Endothelial cell of umbilical vein (primary cell): Measurements from ENCODE around the gene CCT4. TPM values are rescaled to one million over a fixed set of nuclear protein-coding genes. Genes with fewer than 3 reads are reported as not detected.

Experiments used
- BruUV-seq: library from RNA; stranded (reverse); fragments of 400-500 nt; replicated peaks from 2 replicates; lab custom pipeline; 2021; lab: Mats Ljungman, UMichigan
- CTCF ChIA-PET: fragments of 300-600, 350-600 bp; sonication (Branson Sonifier 250); formaldehyde crosslinking; loops from one replicate; lab custom pipeline; 2021; ENCODE audit warnings: antibody characterized with exemption, inconsistent platforms; lab: Charles Lee
- POLR2A ChIA-PET: fragments of 300-600, 350-600 bp; sonication (Branson Sonifier 250); formaldehyde crosslinking; loops from one replicate; lab custom pipeline; 2021; ENCODE audit warnings: antibody characterized with exemption, inconsistent platforms; lab: Charles Lee
- DNase-seq: peaks from one replicate; pipeline ENCODE4 v3.0.0-alpha.2; 2011; ENCODE audit warnings: low read depth, low spot score
- FAIRE-seq: peaks from 2 replicates; lab custom pipeline; 2011; peaks lifted over from hg19 to GRCh38; lab: Jason Lieb, UNC
- H2AFZ ChIP-seq: 2 replicates; pipeline ENCODE4 v1.6.0; 2012; ENCODE audit warnings: low read depth, low read length, control low read depth, inconsistent platforms
- H3K27ac ChIP-seq: 2 replicates; pipeline ENCODE4 v1.5.1; 2011; ENCODE audit warnings: low read depth, mild to moderate bottlenecking, control low read depth, low read length, moderate library complexity; ENCODE audit not compliant: insufficient read depth
- H3K27me3 ChIP-seq, 2 experiments: 2 replicates each; pipeline versions ENCODE4 v1.6.0 to v1.6.1; 2011; ENCODE audit warnings: low read length in 2 of 2, mixed read lengths in 1 of 2; ENCODE audit not compliant: control insufficient read depth in 2 of 2, insufficient read depth in 2 of 2
- H3K36me3 ChIP-seq, 2 experiments: 2 replicates in 1 of 2; 3 replicates in 1 of 2; pipeline ENCODE4 v1.5.1; 2011; ENCODE audit warnings: low read length in 2 of 2, mild to moderate bottlenecking in 1 of 2, moderate library complexity in 1 of 2; ENCODE audit not compliant: control insufficient read depth in 2 of 2, insufficient read depth in 2 of 2; ENCODE audit errors: extremely low read depth in 1 of 2
- H3K4me1 ChIP-seq: 3 replicates; pipeline ENCODE4 v1.5.1; 2011; ENCODE audit warnings: mild to moderate bottlenecking, low read length; ENCODE audit not compliant: control insufficient read depth, insufficient read depth; ENCODE audit errors: extremely low read depth
- H3K4me2 ChIP-seq: 2 replicates; pipeline ENCODE4 v1.6.1; 2011; ENCODE audit warnings: low read length, control low read depth, mixed read lengths; ENCODE audit not compliant: insufficient read depth
- H3K4me3 ChIP-seq, 3 experiments: fragments of 200-600 bp in 1 of 3; sonication (generic), shearing (Covaris generic) in 1 of 3; replicated peaks in 1 of 3; 2 replicates each; pipeline ENCODE4 v1.5.1; 2011 to 2016; ENCODE audit warnings: control low read depth in 3 of 3, low read length in 3 of 3, mild to moderate bottlenecking in 2 of 3, inconsistent platforms in 1 of 3, low read depth in 1 of 3, moderate library complexity in 1 of 3; ENCODE audit not compliant: insufficient read depth in 1 of 3
- H3K79me2 ChIP-seq: 2 replicates; pipeline ENCODE4 v1.6.0; 2012; ENCODE audit warnings: low read length, inconsistent platforms; ENCODE audit not compliant: control insufficient read depth, insufficient read depth
- H3K9ac ChIP-seq: replicated peaks from 2 replicates; pipeline ENCODE3; 2011; ENCODE audit warnings: low read length, control low read depth; ENCODE audit not compliant: insufficient read depth; ENCODE audit errors: extremely low read depth
- H3K9me1 ChIP-seq: replicated peaks from 3 replicates; pipeline ENCODE4 v1.6.0; 2011; ENCODE audit warnings: mild to moderate bottlenecking, low read length; ENCODE audit not compliant: control insufficient read depth, insufficient read depth; ENCODE audit errors: extremely low read depth
- H3K9me3 ChIP-seq: replicated peaks from 2 replicates; pipeline ENCODE4 v1.5.1; 2012; ENCODE audit warnings: low read length, inconsistent platforms; ENCODE audit not compliant: control insufficient read depth, insufficient read depth
- H4K20me1 ChIP-seq: replicated peaks from 2 replicates; pipeline ENCODE3; 2011; ENCODE audit warnings: mild to moderate bottlenecking, low read length; ENCODE audit not compliant: control insufficient read depth, insufficient read depth; ENCODE audit errors: extremely low read depth
- CTCF ChIP-seq, 2 donors: IDR thresholded peaks; 1 replicate in 1 of 2; 2 replicates in 1 of 2; pipeline ENCODE4 v1.5.1; 2011; ENCODE audit warnings: low read length in 2 of 2, mild to moderate bottlenecking in 2 of 2, moderate library complexity in 2 of 2, control low read depth in 1 of 2, inconsistent platforms in 1 of 2, low read depth in 1 of 2; ENCODE audit not compliant: insufficient read depth in 1 of 2; ENCODE audit errors: extremely low read depth in 1 of 2
- EZH2 ChIP-seq: IDR thresholded peaks from 2 replicates; pipeline ENCODE4 v1.6.1; 2012; ENCODE audit warnings: borderline replicate concordance, low read depth, mild to moderate bottlenecking, moderate library complexity, low read length, inconsistent platforms; ENCODE audit not compliant: severe bottlenecking
- FOS ChIP-seq: IDR thresholded peaks from 2 replicates; pipeline ENCODE4 v1.6.1; 2011; ENCODE audit warnings: mild to moderate bottlenecking, low read length, moderate library complexity, borderline replicate concordance; ENCODE audit not compliant: insufficient read depth
- GATA2 ChIP-seq: IDR thresholded peaks from 2 replicates; pipeline ENCODE4 v1.7.0; 2011; ENCODE audit warnings: low read depth, mild to moderate bottlenecking, moderate library complexity, mixed read lengths, low read length; ENCODE audit not compliant: insufficient read length, insufficient read depth
- JUN ChIP-seq: IDR thresholded peaks from 2 replicates; pipeline ENCODE4 v1.6.1; 2011; ENCODE audit warnings: borderline replicate concordance, low read depth; ENCODE audit not compliant: insufficient read length, insufficient read depth
- MAX ChIP-seq: IDR thresholded peaks from 2 replicates; pipeline ENCODE4 v1.6.1; 2011; ENCODE audit not compliant: insufficient read depth, insufficient read length
- MYC ChIP-seq: IDR thresholded peaks from one replicate; pipeline ENCODE4 v1.6.1; 2011; ENCODE audit warnings: mild to moderate bottlenecking, low read depth, low read length
- POLR2A ChIP-seq: IDR thresholded peaks from 2 replicates; pipeline ENCODE4 v1.6.1; 2012; ENCODE audit warnings: low read depth, mild to moderate bottlenecking, control low read depth, low read length
- POLR2AphosphoS5 ChIP-seq: IDR thresholded peaks from 2 replicates; pipeline ENCODE4 v1.6.1; 2012; ENCODE audit warnings: low read depth, mild to moderate bottlenecking, control low read depth, low read length, moderate library complexity; ENCODE audit not compliant: insufficient read depth
- dilution Hi-C: fragments of 300-500 bp; cut with MboI; formaldehyde crosslinking; loops from one replicate; pipeline ENCODE4 v1.15.0; 2019; ENCODE audit warnings: low sequenced_read_pairs; ENCODE audit not compliant: extremely low pct_ligation_motif_present
- intact Hi-C: fragments of 100-400 bp; cut with micrococcal nuclease; formaldehyde crosslinking; loops from one replicate; pipeline ENCODE4 v1.10.0; 2022
- polyA plus RNA-seq, 4 experiments: library from polyadenylated mRNA; depleted of rRNA in 3 of 4; stranded (reverse) in 3 of 4; unstranded in 1 of 4; fragments of >200 nt; gene quantifications; 2 replicates each; pipeline versions ENCODE4 v1.2.1 to v1.2.3, GENCODE V29; 2011 to 2012; ENCODE audit warnings: missing spikeins in 1 of 4
- total RNA-seq: library from RNA; stranded (reverse); gene quantifications from 2 replicates; pipeline ENCODE4 v1.2.3, GENCODE V29; 2021

CCT4 gene
- total and polyA plus RNA-seq, 2 donors (not counting 3 experiments of a cell fraction or from before 2014, with no cell fraction given): 78.5 to 220 TPM

GRCh38 chr2:61877571-61878245 lies 10.7 kb downstream of the CCT4 start:
- Histone ChIP-seq H2AFZ (no peak overlapping the region), H3K4me3 (no peak overlapping the region), H3K9ac (no peak overlapping the region), H3K79me2 (peaks cover 27% of the 10 kb centered on the region), H3K9me3 (no peaks in the 10 kb centered on the region), H3K27ac (no peak overlapping the region), H3K4me1 (no peaks in the 10 kb centered on the region), H3K27me3 (no peaks in the 10 kb centered on the region), H4K20me1 (no peaks in the 10 kb centered on the region), H3K36me3 (peaks cover 21 to 41% of the 10 kb centered on the region in 2 experiments), H3K9me1 (no peaks in the 10 kb centered on the region), H3K4me2 (no peak overlapping the region)
- CTCF ChIA-PET: no interaction called here
- DNase-seq (no peak), FAIRE-seq (no peak)
- dilution Hi-C loops: no loop called here
- TF ChIP-seq JUN (no peak), MAX (no peak), FOS (no peak), EZH2 (no peak), MYC (no peak), GATA2 (no peak), POLR2AphosphoS5 (no peak), POLR2A (no peak), CTCF (IDR thresholded peaks at IDR 0.05; ENCODE audit: extremely low read depth in 1 of 2, insufficient read depth in 1 of 2, low read depth in 1 of 2, low read length in 2 of 2) (no peak)
- intact Hi-C loops: no loop called here
- no TSS peak for BruUV-seq
- POLR2A ChIA-PET: no interaction called here
